GM23248 (cell line): Measurements from ENCODE around the gene IGF1R.

Source experiments
- EZH2 ChIP-seq: fragments of 200-600 bp; sonication (generic); IDR thresholded peaks from 2 replicates; pipeline ENCODE4 v1.6.1; 2018; ENCODE audit warnings: antibody characterized with exemption, mild to moderate bottlenecking; ENCODE audit not compliant: insufficient read depth, poor library complexity, severe bottlenecking
- EZH2phosphoT487 ChIP-seq: fragments of 200-600 bp; sonication (generic); IDR thresholded peaks from 2 replicates; pipeline ENCODE4 v1.6.1; 2018; ENCODE audit warnings: antibody characterized with exemption, moderate library complexity, mild to moderate bottlenecking, low read depth; ENCODE audit not compliant: insufficient read depth

GRCh38 chr15:98887976-98888375 is 239.6 kb downstream of the IGF1R start:
- TF ChIP-seq EZH2 (no peak), EZH2phosphoT487 (no peak)
